ENCODE data around the gene DGKH. TPM values are rescaled to one million over a fixed set of nuclear protein-coding genes. Genes with fewer than 3 reads are reported as not detected.
A peak's percentile ranks its signal among the peaks of the same experiment; 100 is the strongest.

The DGKH gene
- total and polyA plus RNA-seq, 9 of the 15 experiments (the other 6 are each of a cell fraction or from before 2014, with no cell fraction given): 0.38 to 4.4 (median 3.1) TPM

GRCh38 chr13:42078128-42078808, 29.8 kb downstream of the DGKH start (continued):
- TF ChIP-seq, protein P1, sequence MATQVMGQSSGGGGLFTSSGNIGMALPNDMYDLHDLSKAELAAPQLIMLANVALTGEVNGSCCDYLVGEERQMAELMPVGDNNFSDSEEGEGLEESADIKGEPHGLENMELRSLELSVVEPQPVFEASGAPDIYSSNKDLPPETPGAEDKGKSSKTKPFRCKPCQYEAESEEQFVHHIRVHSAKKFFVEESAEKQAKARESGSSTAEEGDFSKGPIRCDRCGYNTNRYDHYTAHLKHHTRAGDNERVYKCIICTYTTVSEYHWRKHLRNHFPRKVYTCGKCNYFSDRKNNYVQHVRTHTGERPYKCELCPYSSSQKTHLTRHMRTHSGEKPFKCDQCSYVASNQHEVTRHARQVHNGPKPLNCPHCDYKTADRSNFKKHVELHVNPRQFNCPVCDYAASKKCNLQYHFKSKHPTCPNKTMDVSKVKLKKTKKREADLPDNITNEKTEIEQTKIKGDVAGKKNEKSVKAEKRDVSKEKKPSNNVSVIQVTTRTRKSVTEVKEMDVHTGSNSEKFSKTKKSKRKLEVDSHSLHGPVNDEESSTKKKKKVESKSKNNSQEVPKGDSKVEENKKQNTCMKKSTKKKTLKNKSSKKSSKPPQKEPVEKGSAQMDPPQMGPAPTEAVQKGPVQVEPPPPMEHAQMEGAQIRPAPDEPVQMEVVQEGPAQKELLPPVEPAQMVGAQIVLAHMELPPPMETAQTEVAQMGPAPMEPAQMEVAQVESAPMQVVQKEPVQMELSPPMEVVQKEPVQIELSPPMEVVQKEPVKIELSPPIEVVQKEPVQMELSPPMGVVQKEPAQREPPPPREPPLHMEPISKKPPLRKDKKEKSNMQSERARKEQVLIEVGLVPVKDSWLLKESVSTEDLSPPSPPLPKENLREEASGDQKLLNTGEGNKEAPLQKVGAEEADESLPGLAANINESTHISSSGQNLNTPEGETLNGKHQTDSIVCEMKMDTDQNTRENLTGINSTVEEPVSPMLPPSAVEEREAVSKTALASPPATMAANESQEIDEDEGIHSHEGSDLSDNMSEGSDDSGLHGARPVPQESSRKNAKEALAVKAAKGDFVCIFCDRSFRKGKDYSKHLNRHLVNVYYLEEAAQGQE (IDR thresholded peaks at IDR 0.05; ENCODE audit: borderline replicate concordance): peak; percentile 21; the same call in 1 of the 2 replicates
- TF ChIP-seq, protein P1 (CRISPR knock-in tag; IDR thresholded peaks at IDR 0.05; ENCODE audit: low read depth): no peak
- TF ChIP-seq NR2F6 (CRISPR knock-in tag; IDR thresholded peaks at IDR 0.05) (no peak), RAD21 (CRISPR knock-in tag; conservative IDR thresholded peaks at IDR 0.05 in 1 of 2, IDR thresholded peaks at IDR 0.05 in 1 of 2) (peak in 1 of 2 experiments; percentile 16; a peak in 1 of 4 replicates), BCOR (IDR thresholded peaks at IDR 0.05) (no peak)

Data from K562 (cell line).